ENCODE measurements around the gene TINAGL1. TPM values are rescaled to one million over a fixed set of nuclear protein-coding genes. Genes with fewer than 3 reads are reported as not detected.

The TINAGL1 gene, protein sequence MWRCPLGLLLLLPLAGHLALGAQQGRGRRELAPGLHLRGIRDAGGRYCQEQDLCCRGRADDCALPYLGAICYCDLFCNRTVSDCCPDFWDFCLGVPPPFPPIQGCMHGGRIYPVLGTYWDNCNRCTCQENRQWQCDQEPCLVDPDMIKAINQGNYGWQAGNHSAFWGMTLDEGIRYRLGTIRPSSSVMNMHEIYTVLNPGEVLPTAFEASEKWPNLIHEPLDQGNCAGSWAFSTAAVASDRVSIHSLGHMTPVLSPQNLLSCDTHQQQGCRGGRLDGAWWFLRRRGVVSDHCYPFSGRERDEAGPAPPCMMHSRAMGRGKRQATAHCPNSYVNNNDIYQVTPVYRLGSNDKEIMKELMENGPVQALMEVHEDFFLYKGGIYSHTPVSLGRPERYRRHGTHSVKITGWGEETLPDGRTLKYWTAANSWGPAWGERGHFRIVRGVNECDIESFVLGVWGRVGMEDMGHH
- polyA plus RNA-seq = 10 to 100 TPM; 16.4 to 20.0 TPM

DNA sequence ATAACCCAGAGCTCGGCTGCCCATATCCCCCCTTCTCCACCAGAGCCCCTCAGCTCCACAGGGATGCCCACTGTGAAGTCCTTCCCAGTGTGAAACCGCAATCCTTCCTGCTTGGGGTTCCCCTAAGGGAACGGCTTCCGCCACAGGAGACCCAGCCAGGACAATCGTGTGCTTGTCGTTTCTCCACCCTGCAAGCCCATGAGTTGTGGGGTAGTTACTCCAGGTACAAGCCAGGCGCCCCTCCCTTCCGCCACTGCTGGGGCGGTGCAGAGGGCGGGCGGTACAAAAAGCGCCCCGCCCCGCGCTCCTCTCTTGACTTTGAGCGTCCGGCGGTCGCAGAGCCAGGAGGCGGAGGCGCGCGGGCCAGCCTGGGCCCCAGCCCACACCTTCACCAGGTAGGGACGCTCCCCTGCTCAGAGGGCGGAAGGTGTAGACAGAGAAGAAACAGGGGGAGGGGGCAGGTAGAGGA is at the start of gene TINAGL1:
Gene TINAGL1, plus strand, starts transcription at position 315 of the 469 bp plus-strand sequence. CDS start 634 bp downstream, outside the sequence.
- Histone ChIP-seq H3K27ac (ENCODE audit: low read depth in 2 of 2, low read length in 1 of 2) (peak within 1 kb of the TSS; percentile 89 to 92), H3K9me3 (ENCODE audit: control insufficient read depth in 2 of 2, insufficient read depth in 1 of 2, low read depth in 1 of 2, low read length in 1 of 2) (no peaks in the 10 kb centered on the region), H3K27me3 (ENCODE audit: control insufficient read depth in 1 of 2, insufficient read depth in 2 of 2, low read length in 2 of 2) (no peaks in the 10 kb centered on the region), H3K4me1 (ENCODE audit: control insufficient read depth in 2 of 2, insufficient read depth in 2 of 2, low read length in 1 of 2) (peaks cover 13 to 27% of the 10 kb centered on the region in 2 donors), H3K4me3 (ENCODE audit: low read depth in 1 of 2, low read length in 2 of 2) (peak within 1 kb of the TSS; percentile 54 to 62), H3K36me3 (ENCODE audit: control insufficient read depth in 2 of 2, insufficient read depth in 2 of 2, low read length in 1 of 2) (no peaks in the 10 kb centered on the region)
- 4 to 10% methylated on average over 25 of the region's 25 CpGs for WGBS, 2 donors

DNA sequence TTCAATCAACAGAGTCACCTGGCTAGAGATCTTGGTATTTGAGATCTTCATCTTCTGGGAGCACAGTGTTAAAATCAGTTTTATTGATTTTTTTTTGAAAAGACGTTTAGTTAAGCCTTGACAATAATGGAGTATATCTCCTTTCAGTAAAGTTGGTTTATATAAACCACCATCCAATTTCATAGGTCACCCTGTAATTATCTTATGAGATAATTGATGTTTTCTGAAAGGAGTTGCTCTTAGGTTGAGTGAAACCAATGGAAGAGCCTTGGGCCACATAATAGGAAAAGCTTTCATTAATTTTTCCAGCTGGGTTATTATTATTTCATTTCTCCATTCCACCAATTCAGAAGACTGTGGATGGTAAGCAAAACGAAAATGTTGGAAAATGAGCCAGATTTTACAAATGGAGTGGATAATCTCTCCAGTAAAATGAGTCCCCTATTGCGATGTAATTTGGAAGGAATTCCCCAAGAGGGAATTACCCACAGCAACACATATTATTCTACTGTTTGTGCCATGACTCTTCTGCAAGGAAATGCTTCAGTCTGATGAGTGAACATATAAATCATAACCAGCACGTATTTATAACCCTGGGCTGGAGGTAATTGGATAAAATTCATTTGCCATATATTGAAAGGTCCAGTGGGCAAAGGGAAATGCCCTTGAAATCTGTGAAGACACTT is 46.2 kb upstream of the TINAGL1 start:
- Histone ChIP-seq H3K27ac (ENCODE audit: low read depth in 2 of 2, low read length in 1 of 2) (no peak overlapping the region), H3K4me3 (ENCODE audit: low read depth in 1 of 2, low read length in 2 of 2) (no peak overlapping the region), H3K36me3 (ENCODE audit: control insufficient read depth in 2 of 2, insufficient read depth in 2 of 2, low read length in 1 of 2) (no peaks in the 10 kb centered on the region), H3K27me3 (ENCODE audit: control insufficient read depth in 1 of 2, insufficient read depth in 2 of 2, low read length in 2 of 2) (peaks cover 0 to 2% of the 10 kb centered on the region in 2 donors), H3K9me3 (ENCODE audit: control insufficient read depth in 2 of 2, insufficient read depth in 1 of 2, low read depth in 1 of 2, low read length in 1 of 2) (no peaks in the 10 kb centered on the region), H3K4me1 (ENCODE audit: control insufficient read depth in 2 of 2, insufficient read depth in 2 of 2, low read length in 1 of 2) (peaks cover 0 to 2% of the 10 kb centered on the region in 2 donors)
- WGBS, 2 donors = 30 to 35% methylated on average over 4 of the region's 4 CpGs

DNA sequence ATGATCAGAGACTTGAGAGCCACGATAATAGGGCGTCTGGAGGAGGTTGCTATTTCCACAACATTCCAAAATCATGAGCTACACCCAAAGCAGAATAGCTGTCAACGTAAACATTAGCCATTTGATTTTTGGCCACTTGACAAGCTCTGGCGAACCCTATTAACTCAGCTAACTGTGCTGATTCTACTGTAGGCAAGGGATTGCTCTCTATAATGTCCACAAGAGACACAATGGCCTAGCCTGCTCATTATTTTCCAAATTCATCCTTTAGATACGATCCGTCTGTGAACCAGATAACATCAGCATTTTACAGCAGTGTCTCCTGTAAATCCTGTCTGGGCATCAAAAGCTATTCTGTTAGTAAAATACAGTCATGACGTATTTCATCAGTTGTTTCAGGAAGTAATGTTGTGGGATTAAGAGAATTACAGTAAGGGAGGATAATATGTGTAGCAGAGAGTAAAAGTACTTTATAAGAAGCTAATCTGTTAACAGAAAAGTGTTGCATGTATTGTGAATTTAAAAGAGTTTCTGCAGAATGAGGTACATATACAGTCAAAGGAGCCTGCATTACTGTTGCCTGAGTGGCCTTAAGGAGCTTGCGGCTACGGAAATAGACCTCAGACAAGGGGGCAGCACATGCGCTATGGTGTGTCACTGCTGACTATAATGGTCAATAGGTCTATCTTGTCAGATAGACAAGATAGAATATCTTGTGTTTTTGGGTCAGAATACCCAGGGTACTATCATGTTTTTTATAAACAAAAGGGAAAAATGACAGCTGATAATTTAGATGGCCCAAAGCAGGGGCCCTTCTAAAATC is 44.9 kb upstream of the TINAGL1 start:
- 45 to 60% methylated on average over 10 of the region's 10 CpGs for WGBS, 2 donors
- H3K4me1 ChIP-seq (ENCODE audit: control insufficient read depth in 2 of 2, insufficient read depth in 2 of 2, low read length in 1 of 2) = peaks cover 0 to 2% of the 10 kb centered on the region in 2 donors
- peak overlapping the region in 1 of 2 donors; percentile 16 for H3K27ac ChIP-seq (ENCODE audit: low read depth in 2 of 2, low read length in 1 of 2)
- no peak overlapping the region for H3K4me3 ChIP-seq (ENCODE audit: low read depth in 1 of 2, low read length in 2 of 2)
- H3K27me3 ChIP-seq (ENCODE audit: control insufficient read depth in 1 of 2, insufficient read depth in 2 of 2, low read length in 2 of 2) = peaks cover 0 to 2% of the 10 kb centered on the region in 2 donors
- H3K36me3 ChIP-seq (ENCODE audit: control insufficient read depth in 2 of 2, insufficient read depth in 2 of 2, low read length in 1 of 2) = no peaks in the 10 kb centered on the region
- no peaks in the 10 kb centered on the region for H3K9me3 ChIP-seq (ENCODE audit: control insufficient read depth in 2 of 2, insufficient read depth in 1 of 2, low read depth in 1 of 2, low read length in 1 of 2)

DNA sequence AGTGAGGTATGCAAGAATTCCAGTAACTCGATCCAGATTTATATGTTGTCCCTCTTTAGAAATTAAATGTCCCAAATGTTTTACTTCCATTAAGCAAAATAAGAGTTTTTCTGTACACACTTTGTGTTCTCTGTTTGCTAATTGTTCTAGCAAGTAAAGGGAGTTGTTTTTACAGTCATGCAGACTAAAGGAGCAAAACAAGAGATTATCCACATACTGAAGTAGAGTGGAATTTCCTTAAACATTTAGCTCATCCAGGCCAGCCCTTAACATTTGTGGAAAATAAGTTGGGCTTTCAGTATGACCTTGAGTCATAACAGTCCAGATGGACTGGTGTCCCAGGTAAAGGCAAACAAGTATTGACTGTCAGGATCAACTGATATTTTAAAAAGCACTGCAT is 44.1 kb upstream of the TINAGL1 start:
- WGBS, 2 donors = 60 to 70% methylated on average over 1 of the region's 1 CpG
- Histone ChIP-seq H3K36me3 (ENCODE audit: control insufficient read depth in 2 of 2, insufficient read depth in 2 of 2, low read length in 1 of 2) (no peaks in the 10 kb centered on the region), H3K27me3 (ENCODE audit: control insufficient read depth in 1 of 2, insufficient read depth in 2 of 2, low read length in 2 of 2) (peaks cover 0 to 2% of the 10 kb centered on the region in 2 donors), H3K27ac (ENCODE audit: low read depth in 2 of 2, low read length in 1 of 2) (no peak overlapping the region), H3K4me1 (ENCODE audit: control insufficient read depth in 2 of 2, insufficient read depth in 2 of 2, low read length in 1 of 2) (peaks cover 0 to 2% of the 10 kb centered on the region in 2 donors), H3K9me3 (ENCODE audit: control insufficient read depth in 2 of 2, insufficient read depth in 1 of 2, low read depth in 1 of 2, low read length in 1 of 2) (no peaks in the 10 kb centered on the region), H3K4me3 (ENCODE audit: low read depth in 1 of 2, low read length in 2 of 2) (no peak overlapping the region)

DNA sequence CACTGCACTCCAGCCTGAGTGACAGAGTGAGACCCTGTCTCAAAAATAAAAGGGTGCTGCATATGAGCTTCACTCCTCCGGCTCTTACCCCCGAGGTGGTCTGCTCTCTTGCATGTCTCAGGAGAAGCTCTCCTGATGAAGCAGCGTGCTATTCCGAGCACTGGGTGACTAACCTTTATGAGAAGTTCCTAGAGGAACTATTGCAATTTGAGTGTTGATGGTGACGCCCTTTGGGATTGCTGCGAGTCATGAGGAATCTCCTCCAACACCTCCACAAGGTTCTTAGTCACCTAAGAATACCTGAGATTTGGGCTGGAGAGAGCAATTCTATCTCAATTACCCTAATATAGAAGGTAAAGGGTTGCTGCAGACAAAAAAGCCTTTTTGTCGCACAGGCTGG is 40.8 kb upstream of the TINAGL1 start:
- H3K27me3 ChIP-seq (ENCODE audit: control insufficient read depth in 1 of 2, insufficient read depth in 2 of 2, low read length in 2 of 2) = no peaks in the 10 kb centered on the region
- no peaks in the 10 kb centered on the region for H3K9me3 ChIP-seq (ENCODE audit: control insufficient read depth in 2 of 2, insufficient read depth in 1 of 2, low read depth in 1 of 2, low read length in 1 of 2)
- H3K4me1 ChIP-seq (ENCODE audit: control insufficient read depth in 2 of 2, insufficient read depth in 2 of 2, low read length in 1 of 2) = peaks cover 0 to 2% of the 10 kb centered on the region in 2 donors
- WGBS, 2 donors = 81 to 92% methylated on average over 7 of the region's 7 CpGs
- H3K36me3 ChIP-seq (ENCODE audit: control insufficient read depth in 2 of 2, insufficient read depth in 2 of 2, low read length in 1 of 2) = no peaks in the 10 kb centered on the region
- no peak overlapping the region for H3K4me3 ChIP-seq (ENCODE audit: low read depth in 1 of 2, low read length in 2 of 2)
- no peak overlapping the region for H3K27ac ChIP-seq (ENCODE audit: low read depth in 2 of 2, low read length in 1 of 2)

DNA sequence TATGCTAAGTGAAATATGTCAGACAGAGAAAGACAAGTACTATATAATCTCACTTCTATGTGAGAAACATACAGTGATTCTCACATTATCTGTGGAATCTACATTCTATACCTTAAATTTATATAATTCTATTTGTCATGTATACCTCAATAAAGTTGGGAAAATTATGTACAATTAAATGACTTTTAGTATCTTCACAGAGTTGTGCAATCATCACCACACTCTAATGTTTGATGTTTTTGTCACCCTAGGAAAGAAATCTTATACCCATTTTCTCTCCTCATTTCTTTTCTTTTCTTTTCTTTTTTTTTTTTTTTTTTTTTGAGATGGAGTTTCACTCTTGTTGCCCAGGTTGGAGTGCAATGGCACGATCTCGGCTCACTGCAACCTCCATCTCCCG is 37.0 kb upstream of the TINAGL1 start:
- no peaks in the 10 kb centered on the region for H3K27me3 ChIP-seq (ENCODE audit: control insufficient read depth in 1 of 2, insufficient read depth in 2 of 2, low read length in 2 of 2)
- no peaks in the 10 kb centered on the region for H3K4me1 ChIP-seq (ENCODE audit: control insufficient read depth in 2 of 2, insufficient read depth in 2 of 2, low read length in 1 of 2)
- no peak overlapping the region for H3K4me3 ChIP-seq (ENCODE audit: low read depth in 1 of 2, low read length in 2 of 2)
- no peak overlapping the region for H3K27ac ChIP-seq (ENCODE audit: low read depth in 2 of 2, low read length in 1 of 2)
- H3K9me3 ChIP-seq (ENCODE audit: control insufficient read depth in 2 of 2, insufficient read depth in 1 of 2, low read depth in 1 of 2, low read length in 1 of 2) = no peaks in the 10 kb centered on the region
- WGBS, 2 donors = 88 to 89% methylated on average over 3 of the region's 3 CpGs
- no peaks in the 10 kb centered on the region for H3K36me3 ChIP-seq (ENCODE audit: control insufficient read depth in 2 of 2, insufficient read depth in 2 of 2, low read length in 1 of 2)

DNA sequence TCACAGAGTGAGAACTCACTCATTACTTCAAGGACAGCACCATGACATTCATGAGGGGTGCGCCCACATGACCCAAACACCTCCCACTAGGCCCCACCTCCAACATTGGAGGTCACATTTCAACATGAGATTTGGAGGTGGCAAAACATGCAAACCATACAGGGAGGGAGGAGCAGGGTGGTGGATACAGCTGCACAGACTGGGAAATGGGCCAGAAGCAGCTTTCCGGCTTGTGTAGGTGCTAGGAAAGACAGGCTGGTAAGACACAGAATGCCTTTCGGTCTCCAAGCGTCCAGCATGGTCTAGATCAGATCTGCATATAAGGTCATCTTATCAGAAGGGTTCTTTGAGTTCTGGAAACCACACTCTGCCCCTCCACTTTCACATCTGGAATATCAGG is 35.1 kb upstream of the TINAGL1 start:
- no peak overlapping the region for H3K4me3 ChIP-seq (ENCODE audit: low read depth in 1 of 2, low read length in 2 of 2)
- H3K4me1 ChIP-seq (ENCODE audit: control insufficient read depth in 2 of 2, insufficient read depth in 2 of 2, low read length in 1 of 2) = no peaks in the 10 kb centered on the region
- WGBS, 2 donors = 60 to 77% methylated on average over 4 of the region's 4 CpGs
- no peaks in the 10 kb centered on the region for H3K36me3 ChIP-seq (ENCODE audit: control insufficient read depth in 2 of 2, insufficient read depth in 2 of 2, low read length in 1 of 2)
- H3K9me3 ChIP-seq (ENCODE audit: control insufficient read depth in 2 of 2, insufficient read depth in 1 of 2, low read depth in 1 of 2, low read length in 1 of 2) = no peaks in the 10 kb centered on the region
- no peak overlapping the region for H3K27ac ChIP-seq (ENCODE audit: low read depth in 2 of 2, low read length in 1 of 2)
- no peaks in the 10 kb centered on the region for H3K27me3 ChIP-seq (ENCODE audit: control insufficient read depth in 1 of 2, insufficient read depth in 2 of 2, low read length in 2 of 2)

DNA sequence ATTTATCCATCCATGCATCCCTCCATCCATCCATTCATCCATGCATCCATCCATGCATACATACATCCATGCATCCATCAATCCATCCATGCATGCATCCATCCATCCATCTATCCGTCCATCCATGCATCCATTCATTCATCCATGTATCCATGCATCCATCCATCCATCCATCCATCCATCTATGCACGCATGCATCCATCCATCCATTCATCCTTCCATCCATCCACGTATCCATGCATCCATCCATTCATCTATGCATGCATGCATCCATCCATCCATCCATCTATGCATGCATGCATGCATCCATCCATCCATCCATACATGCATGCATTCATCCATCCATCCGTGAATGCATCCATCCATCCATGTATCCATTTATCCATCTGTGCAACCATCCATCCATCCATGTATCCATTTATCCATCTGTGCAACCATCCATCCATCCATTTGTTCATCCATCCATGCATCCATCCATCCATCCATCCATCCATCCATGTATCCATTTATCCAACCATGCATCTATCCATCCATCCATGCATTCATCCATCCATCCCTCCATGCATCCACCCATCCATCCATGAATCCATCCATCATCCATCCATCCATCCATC is 30.3 kb upstream of the TINAGL1 start:
- H3K27ac ChIP-seq (ENCODE audit: low read depth in 2 of 2, low read length in 1 of 2) = no peak overlapping the region
- WGBS, 2 donors = 84 to 91% methylated on average over 4 of the region's 4 CpGs
- no peaks in the 10 kb centered on the region for H3K27me3 ChIP-seq (ENCODE audit: control insufficient read depth in 1 of 2, insufficient read depth in 2 of 2, low read length in 2 of 2)
- H3K36me3 ChIP-seq (ENCODE audit: control insufficient read depth in 2 of 2, insufficient read depth in 2 of 2, low read length in 1 of 2) = no peaks in the 10 kb centered on the region
- no peaks in the 10 kb centered on the region for H3K9me3 ChIP-seq (ENCODE audit: control insufficient read depth in 2 of 2, insufficient read depth in 1 of 2, low read depth in 1 of 2, low read length in 1 of 2)
- H3K4me3 ChIP-seq (ENCODE audit: low read depth in 1 of 2, low read length in 2 of 2) = no peak overlapping the region
- peaks cover 0 to 4% of the 10 kb centered on the region in 2 donors for H3K4me1 ChIP-seq (ENCODE audit: control insufficient read depth in 2 of 2, insufficient read depth in 2 of 2, low read length in 1 of 2)

DNA sequence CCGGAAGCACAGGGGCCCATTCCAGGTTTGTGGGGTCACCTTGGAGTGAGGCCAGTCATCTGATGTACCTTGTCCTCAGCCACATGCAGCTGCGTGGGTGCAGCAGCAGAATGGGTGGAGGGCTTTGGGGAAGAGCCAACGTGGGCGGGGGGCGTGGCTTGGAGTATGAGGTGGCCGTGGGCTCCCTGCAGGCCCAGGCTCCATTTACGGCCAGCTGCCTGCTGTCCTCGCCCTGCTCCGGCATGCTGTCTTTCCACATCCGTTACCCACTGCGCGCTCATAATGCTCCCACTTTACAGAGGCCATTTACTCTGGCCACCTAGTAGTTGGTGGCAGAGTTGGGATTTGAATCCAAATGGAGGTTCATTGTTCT is 27.8 kb upstream of the TINAGL1 start:
- Histone ChIP-seq H3K9me3 (ENCODE audit: control insufficient read depth in 2 of 2, insufficient read depth in 1 of 2, low read depth in 1 of 2, low read length in 1 of 2) (no peaks in the 10 kb centered on the region), H3K27ac (ENCODE audit: low read depth in 2 of 2, low read length in 1 of 2) (no peak overlapping the region), H3K36me3 (ENCODE audit: control insufficient read depth in 2 of 2, insufficient read depth in 2 of 2, low read length in 1 of 2) (no peaks in the 10 kb centered on the region), H3K4me1 (ENCODE audit: control insufficient read depth in 2 of 2, insufficient read depth in 2 of 2, low read length in 1 of 2) (peaks cover 0 to 4% of the 10 kb centered on the region in 2 donors), H3K4me3 (ENCODE audit: low read depth in 1 of 2, low read length in 2 of 2) (no peak overlapping the region), H3K27me3 (ENCODE audit: control insufficient read depth in 1 of 2, insufficient read depth in 2 of 2, low read length in 2 of 2) (no peaks in the 10 kb centered on the region)
- 26% methylated on average over 12 of the region's 12 CpGs for WGBS, 2 donors

Data from esophagus (tissue), 2 donors.